Left ventricle myocardium inferior (tissue), 1 donor: ENCODE data around the gene FRMD1. TPM values are rescaled to one million over a fixed set of nuclear protein-coding genes. Genes with fewer than 3 reads are reported as not detected.

ENCODE experiments used
- DNase-seq: peaks from one replicate; pipeline ENCODE4 v3.0.0-alpha.2; 2020
- H3K27ac ChIP-seq: fragments of 200-600 bp; replicated peaks from 2 replicates; pipeline ENCODE4 v1.8.0; 2021
- H3K27me3 ChIP-seq: fragments of 200-600 bp; 2 replicates; pipeline ENCODE4 v1.8.0; 2021; ENCODE audit warnings: low read depth
- H3K36me3 ChIP-seq: fragments of 200-600 bp; 2 replicates; pipeline ENCODE4 v1.8.0; 2021
- H3K4me1 ChIP-seq: fragments of 200-600 bp; 2 replicates; pipeline ENCODE4 v1.8.0; 2021
- H3K4me3 ChIP-seq: fragments of 200-600 bp; 2 replicates; pipeline ENCODE4 v1.8.0; 2021; ENCODE audit warnings: mild to moderate bottlenecking, moderate library complexity
- H3K9me3 ChIP-seq: fragments of 200-600 bp; replicated peaks from 2 replicates; pipeline ENCODE4 v1.8.0; 2021
- intact Hi-C: fragments of 100-400 bp; cut with micrococcal nuclease; formaldehyde crosslinking; loops from one replicate; pipeline ENCODE4 v1.11.0; 2022
- total RNA-seq: library from RNA; stranded (reverse); fragmentation: NEBNext Ultra II Directional; extraction: Animal tissue kit (Norgen Biotek cat#: 25700); gene quantifications from one replicate; pipeline ENCODE4 v1.2.1, GENCODE V29; 2021
- TF ChIP-seq, protein P1 (sequence below): fragments of 200-600 bp; IDR thresholded peaks from 2 replicates; pipeline ENCODE4 v1.8.0; 2021; ENCODE audit warnings: antibody characterized with exemption, mild to moderate bottlenecking, borderline replicate concordance
- donor health status: DM: no; HTN: yes; CAD: no; lungs with severe emphysema.

FRMD1 gene
- total RNA-seq, 1 donor from 2014 or later: 0.16 TPM

DNA sequence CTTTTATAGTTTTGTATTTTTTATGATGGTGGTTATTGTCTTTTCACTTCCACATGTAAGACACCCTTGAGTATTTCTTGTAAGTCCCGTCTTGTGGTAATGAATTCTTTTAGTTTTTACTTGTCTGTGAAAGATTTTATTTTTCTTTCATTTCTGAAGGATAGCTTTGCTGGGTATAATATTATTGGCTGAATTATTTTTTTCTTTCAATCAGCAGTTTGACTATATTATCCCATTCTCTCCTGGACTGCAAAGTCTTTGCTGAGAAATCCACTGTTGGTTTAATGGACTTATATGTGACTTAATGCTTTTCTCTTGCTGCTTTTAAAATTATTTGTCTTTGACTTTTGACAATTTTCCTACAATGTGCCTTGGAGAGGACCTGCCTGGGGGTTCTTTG, 67.7 kb downstream of the FRMD1 start:
- DNase-seq: no peak
- H3K4me3 ChIP-seq: no peak overlapping the region
- no peak overlapping the region for H3K27ac ChIP-seq
- no peaks in the 10 kb centered on the region for H3K36me3 ChIP-seq
- H3K4me1 ChIP-seq: peaks cover 26% of the 10 kb centered on the region
- H3K9me3 ChIP-seq: peaks cover 33% of the 10 kb centered on the region
- H3K27me3 ChIP-seq: no peaks in the 10 kb centered on the region
- TF ChIP-seq, protein P1, sequence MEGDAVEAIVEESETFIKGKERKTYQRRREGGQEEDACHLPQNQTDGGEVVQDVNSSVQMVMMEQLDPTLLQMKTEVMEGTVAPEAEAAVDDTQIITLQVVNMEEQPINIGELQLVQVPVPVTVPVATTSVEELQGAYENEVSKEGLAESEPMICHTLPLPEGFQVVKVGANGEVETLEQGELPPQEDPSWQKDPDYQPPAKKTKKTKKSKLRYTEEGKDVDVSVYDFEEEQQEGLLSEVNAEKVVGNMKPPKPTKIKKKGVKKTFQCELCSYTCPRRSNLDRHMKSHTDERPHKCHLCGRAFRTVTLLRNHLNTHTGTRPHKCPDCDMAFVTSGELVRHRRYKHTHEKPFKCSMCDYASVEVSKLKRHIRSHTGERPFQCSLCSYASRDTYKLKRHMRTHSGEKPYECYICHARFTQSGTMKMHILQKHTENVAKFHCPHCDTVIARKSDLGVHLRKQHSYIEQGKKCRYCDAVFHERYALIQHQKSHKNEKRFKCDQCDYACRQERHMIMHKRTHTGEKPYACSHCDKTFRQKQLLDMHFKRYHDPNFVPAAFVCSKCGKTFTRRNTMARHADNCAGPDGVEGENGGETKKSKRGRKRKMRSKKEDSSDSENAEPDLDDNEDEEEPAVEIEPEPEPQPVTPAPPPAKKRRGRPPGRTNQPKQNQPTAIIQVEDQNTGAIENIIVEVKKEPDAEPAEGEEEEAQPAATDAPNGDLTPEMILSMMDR: no peak
- intact Hi-C loops: no loop called here

DNA sequence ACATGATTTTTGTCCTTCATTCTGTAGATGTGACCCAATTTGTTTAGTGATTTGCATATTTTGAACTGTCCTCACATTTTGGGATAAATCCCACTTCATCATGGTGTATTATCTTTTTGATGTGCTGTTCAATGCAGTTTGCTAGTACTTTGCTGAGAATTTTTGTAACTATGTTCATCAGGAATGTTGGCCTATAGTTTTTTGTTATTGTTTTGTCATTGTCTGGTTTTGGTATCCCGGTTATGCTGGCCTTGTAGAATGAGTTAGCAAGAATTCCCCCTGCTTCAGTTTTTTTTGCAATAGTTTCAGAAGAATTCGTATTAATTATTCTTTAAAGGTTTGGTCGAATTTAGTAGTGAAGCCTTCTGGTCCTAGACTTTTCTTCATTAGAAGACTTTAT, 69.7 kb downstream of the FRMD1 start:
- Histone ChIP-seq H3K27ac (no peak overlapping the region), H3K4me1 (peaks cover 19% of the 10 kb centered on the region), H3K27me3 (no peaks in the 10 kb centered on the region), H3K4me3 (no peak overlapping the region), H3K9me3 (peaks cover 33% of the 10 kb centered on the region), H3K36me3 (no peaks in the 10 kb centered on the region)
- intact Hi-C loops: no loop called here
- DNase-seq: no peak
- TF ChIP-seq, protein P1: no peak

DNA sequence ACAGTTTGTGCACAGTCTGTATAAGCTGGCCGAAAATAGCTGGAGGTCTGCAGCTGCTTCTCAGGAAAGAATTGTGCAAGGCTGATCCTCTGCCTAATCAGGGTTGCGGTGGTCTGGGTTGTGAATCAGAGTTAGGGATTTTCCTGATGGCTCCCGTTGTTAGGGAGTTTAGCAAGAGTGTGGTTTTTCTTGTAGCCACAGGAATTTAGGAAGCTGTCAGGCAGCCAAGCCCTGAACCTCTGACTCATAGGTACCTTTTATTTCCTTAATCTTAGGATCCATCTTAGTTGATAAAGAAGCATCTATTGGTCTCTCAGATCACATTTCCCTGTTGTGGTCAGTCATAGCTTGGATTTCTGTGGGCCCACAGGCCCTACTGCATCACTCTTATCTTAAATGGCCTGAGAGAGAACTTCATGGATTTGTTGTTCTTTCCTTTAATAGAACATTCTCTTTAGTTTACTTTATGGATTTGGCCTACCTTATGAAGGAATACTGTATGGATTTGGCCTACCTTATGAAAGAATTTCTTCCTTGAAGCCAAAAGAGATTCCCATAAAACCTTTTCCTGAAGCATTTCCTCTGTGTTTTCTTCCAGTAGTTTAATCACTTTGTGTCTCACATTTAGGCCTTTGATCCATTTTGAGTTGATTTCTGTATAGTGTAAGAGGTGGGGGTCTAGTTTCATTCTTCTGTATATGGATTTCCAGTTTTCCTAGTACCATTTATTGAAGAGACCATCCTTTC, 71.2 kb downstream of the FRMD1 start:
- intact Hi-C loops: no loop called here

DNA sequence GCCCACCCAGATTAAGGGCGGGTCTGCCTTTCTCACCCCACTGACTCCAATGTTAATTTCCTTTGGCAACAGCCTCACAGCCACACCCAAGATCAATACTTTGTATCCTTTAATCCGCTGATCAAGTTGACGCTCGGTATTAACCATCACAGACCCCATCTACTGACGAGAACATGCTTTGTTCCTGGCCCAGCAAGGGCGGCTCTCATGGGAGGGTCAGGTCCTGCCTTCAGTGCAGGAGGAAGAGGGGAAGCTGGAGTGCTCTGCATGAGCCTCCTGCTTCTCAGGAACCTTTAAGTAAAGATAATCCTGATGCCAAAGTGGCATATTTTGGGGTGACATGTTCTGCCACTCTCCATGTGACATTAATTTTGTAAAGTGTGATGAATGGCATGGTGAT, 73.2 kb downstream of the FRMD1 start:
- intact Hi-C loops: no loop called here
- Histone ChIP-seq H3K27me3 (no peaks in the 10 kb centered on the region), H3K27ac (no peak overlapping the region), H3K4me3 (no peak overlapping the region), H3K9me3 (peaks cover 15% of the 10 kb centered on the region), H3K36me3 (no peaks in the 10 kb centered on the region), H3K4me1 (peaks cover 25% of the 10 kb centered on the region)
- no peak for DNase-seq
- TF ChIP-seq, protein P1: no peak

More for the DNA sequence above, 71.2 kb downstream of the FRMD1 start:
- Histone ChIP-seq H3K9me3 (peaks cover 33% of the 10 kb centered on the region), H3K27ac (peak overlapping the region; percentile 38), H3K4me1 (peaks cover 22% of the 10 kb centered on the region), H3K36me3 (no peaks in the 10 kb centered on the region), H3K27me3 (no peaks in the 10 kb centered on the region), H3K4me3 (no peak overlapping the region)
- DNase-seq: no peak
- TF ChIP-seq, protein P1: no peak

DNA sequence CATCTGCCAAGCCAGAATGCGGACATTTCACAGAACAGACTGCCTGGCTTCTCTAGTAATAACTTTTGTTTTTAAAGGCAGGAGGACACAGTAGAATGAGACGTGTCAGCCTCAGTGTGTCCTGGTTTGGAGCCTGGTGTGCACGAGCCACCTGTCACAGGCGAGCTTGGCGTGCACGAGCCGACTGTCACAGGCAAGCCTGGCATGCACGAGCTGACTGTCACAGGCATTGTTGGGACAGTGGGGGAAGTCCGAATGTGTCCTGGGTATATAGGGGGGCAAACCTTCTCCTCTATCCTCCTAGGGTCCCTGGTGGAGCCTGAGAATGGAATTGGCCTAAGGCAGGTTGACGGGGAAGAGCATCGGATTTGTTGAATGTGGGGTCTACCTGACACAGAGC, 74.1 kb downstream of the FRMD1 start:
- H3K4me3 ChIP-seq: no peak overlapping the region
- TF ChIP-seq, protein P1: no peak
- H3K27me3 ChIP-seq: no peaks in the 10 kb centered on the region
- H3K27ac ChIP-seq: no peak overlapping the region
- intact Hi-C loops: no loop called here
- peaks cover 7% of the 10 kb centered on the region for H3K9me3 ChIP-seq
- H3K36me3 ChIP-seq: no peaks in the 10 kb centered on the region
- peaks cover 25% of the 10 kb centered on the region for H3K4me1 ChIP-seq
- no peak for DNase-seq
